GM18526 (cell line): ENCODE results near the gene RHOBTB1.

Experiments
- POLR2A ChIP-seq: IDR thresholded peaks from 3 replicates; pipeline ENCODE4 v1.6.1; 2011; ENCODE audit not compliant: insufficient read length; ENCODE audit errors: extremely low read depth

RHOBTB1 gene

DNA sequence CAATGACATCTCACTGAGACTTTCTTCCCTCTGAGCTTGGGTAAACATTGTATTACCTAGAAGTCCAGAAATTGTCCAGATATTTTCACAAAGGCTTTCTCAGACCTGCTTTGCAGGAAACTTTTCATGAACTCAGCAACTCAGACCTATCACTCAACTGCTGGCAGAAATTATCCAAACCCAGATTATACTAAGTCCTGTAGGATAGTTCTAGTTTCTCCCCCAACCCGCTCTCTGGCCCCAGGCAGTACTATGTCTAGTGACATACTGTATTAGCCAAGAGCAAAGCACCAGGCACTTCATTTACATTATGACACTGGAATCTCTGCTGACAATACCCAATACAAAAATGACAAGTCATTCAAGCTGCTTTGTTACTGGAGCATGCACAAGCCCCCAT, 75.0 kb downstream of the RHOBTB1 start:
- TF ChIP-seq POLR2A, result no peak

DNA sequence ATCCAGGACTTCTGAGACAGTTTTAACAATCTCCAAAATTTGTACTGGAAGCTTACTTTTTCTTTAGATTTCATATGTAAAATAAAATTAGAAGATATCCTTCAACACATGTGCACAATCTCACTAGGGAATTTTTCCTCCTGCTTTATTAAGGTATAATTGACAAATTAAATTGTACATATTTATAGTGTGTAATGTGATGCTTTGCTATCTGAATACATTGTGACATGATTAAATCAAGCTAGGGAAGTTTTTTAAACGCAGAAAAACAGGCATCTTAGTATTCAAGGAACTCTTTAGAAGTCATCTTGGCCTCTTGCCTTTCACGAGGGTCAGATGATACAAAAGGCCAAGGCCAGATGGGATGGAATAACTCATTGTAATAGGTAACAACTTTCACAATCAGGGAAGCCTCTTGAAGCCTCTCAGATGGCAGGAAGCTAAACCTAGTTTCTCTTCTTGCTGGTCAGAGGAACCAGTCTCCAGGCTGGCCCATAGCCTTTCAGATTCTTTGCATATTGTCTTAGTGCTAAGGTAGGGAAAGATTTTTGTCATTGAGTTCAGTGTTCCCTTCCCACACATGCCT, 78.7 kb downstream of the RHOBTB1 start:
- TF ChIP-seq POLR2A, result no peak

DNA sequence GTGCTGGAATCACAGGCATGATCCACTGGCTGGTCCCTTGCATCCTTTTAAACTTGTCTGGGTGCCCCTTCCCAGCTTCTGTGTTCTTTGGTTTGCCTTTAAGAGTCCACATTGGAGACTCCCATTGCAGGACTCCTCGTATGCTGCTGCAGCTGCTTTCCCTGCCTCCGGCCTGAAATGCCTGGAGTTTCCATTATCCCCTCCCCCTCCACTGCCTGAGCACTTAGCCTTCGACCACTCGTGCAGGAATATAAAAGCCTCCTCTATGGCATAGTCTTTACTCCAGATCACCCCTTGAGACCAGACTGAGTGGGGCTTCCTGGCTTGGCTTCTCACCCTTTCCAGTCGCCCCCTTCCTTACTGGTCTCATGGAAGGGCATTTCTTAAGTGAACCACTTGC, 80.2 kb downstream of the RHOBTB1 start:
- TF ChIP-seq POLR2A, result no peak

- no peak for TF ChIP-seq POLR2A
Observed at GRCh38 chr10:60862517-60862916, 81.5 kb downstream of the RHOBTB1 start.

GRCh38 chr10:60856405-60856804, 87.6 kb downstream of the RHOBTB1 start:
- TF ChIP-seq POLR2A, result no peak

GRCh38 chr10:60853637-60854036, 90.3 kb downstream of the RHOBTB1 start:
- no peak for TF ChIP-seq POLR2A

GRCh38 chr10:60853107-60853506, 90.9 kb downstream of the RHOBTB1 start:
- TF ChIP-seq POLR2A, result no peak

GRCh38 chr10:60849740-60850139, 94.2 kb downstream of the RHOBTB1 start:
- TF ChIP-seq POLR2A, result no peak

DNA sequence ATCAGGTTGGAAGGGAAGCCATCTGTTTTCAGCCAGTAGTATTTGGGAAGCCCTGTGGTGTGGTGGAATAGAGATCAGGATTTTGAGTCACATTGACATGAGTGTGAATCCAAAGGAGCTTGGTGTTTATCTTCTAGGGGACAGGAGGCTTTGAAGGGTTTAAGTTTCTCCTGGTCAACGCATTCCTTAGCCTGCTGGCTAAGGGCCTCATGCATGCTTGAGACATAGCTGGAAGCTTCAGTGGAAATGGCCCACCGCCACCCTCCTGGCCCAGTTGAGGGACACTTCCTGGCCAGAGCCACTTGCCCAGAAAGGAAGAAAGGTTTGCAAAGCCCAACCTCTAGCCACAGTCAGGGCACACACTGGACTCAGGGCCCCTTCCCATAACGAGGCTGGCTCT, 94.8 kb downstream of the RHOBTB1 start:
- no peak for TF ChIP-seq POLR2A

DNA sequence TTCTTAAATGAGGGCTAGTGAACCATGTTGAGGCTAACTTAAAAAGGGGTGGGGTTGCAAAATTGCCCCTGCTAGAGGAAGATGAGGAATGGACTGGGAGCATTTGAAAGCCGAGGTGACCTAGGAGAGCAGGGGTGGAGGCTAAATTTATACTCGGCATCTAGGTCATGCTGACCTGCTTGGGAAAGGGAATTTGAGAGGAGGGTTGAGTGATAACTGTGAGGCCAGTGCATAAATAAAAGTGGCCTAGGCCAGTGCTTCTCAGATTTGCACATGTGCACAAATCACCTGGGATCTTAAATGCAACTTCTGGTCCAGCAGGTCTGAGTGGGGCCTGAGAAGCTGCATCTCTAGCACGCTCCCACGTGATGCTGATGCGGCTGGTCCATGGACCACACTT, 95.3 kb downstream of the RHOBTB1 start:
- TF ChIP-seq POLR2A, result no peak

GRCh38 chr10:60848126-60848525, 95.9 kb downstream of the RHOBTB1 start:
- no peak for TF ChIP-seq POLR2A

DNA sequence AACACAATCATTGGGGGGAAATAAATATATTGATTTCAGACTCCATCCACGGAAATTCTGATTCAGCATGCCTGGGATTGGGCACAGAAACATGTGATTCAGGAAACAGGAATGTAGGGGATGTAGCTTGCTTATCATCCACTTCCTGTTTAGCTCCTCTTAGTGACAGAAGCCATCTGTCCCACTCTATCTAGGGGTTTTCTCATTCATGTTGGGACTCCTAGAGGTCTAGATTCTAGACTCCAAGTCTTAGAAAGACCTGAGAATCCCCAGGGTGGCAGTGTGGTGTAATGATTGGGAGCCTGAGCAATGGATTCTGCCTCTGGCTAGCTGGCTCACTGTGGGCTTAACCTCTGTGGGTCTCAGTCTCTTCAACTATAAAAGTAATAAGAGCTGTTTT, 97.8 kb downstream of the RHOBTB1 start:
- TF ChIP-seq POLR2A, result no peak

- no peak for TF ChIP-seq POLR2A
Observed at GRCh38 chr10:60845038-60845437, 98.9 kb downstream of the RHOBTB1 start.

DNA sequence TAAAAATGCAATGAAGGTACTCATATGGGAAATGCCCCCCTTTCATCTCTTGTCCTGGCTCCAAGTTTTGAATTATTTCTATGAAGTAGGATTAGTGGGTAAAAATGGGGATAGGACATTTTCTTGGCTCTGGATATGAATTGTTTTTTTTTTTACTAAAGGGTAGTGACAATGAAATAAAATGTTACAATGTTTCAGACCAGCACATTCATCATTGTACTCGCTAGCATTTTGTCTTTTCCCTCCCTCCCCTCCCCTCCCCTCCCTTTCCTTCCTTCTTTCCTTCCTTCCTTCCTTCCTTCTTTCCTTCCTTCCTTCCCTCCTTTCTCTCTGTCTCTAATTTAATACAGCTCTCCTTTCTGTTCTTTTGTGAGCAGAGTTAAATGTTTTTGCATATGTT, 101.3 kb downstream of the RHOBTB1 start:
- no peak for TF ChIP-seq POLR2A

DNA sequence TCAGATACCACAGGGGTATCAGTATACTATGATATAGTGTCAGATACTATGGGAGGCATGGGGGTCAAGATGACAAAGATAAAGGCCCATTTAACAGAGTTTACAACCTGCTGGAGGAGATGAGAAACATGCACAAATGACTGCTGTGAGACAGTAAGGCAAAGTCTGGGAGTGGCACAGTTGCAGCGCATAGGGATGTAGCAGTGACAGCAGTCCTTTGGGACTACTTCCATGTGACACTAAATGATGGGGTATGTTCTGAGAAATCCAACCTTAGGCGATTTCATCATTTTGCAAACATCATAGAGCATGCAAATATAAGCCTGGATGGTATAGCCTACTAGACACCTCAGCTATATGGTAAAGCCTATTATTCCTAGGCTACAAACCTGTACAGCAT, 108.9 kb downstream of the RHOBTB1 start:
- no peak for TF ChIP-seq POLR2A

DNA sequence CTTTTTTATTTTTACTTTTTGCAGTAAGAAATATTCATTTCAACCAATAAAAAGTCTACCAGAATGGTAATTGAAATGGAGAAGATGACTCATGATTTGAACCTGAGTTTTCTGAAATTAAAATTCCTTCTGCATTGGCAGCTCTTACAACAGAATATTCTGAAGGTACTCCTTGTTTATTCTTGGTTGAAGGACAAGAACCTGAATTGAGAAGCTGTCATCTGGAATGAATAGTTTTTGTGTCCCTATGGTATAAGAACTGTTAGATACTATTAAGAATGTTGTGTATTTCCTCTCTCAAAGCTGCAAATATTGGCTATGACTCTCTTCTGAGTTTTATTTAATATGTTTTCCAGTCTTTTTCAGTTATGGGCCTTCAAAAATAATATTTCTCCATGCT, 109.6 kb downstream of the RHOBTB1 start:
- TF ChIP-seq POLR2A, result no peak

DNA sequence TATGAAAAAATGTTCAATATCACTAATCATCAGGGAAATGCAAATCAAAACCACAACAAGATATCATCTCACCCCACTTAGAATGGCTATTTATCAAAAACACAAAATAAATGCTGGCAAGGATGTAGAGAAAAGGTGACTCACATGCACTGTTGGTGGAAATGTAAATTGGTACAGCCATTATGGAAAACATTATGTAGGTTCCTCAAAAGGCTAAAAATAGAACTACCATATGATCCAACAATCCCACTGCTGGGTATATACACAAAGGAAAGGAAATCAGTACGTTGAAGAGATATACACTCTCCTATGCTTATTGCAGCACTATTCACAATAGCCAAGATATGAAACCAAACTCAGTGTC, 115.5 kb downstream of the RHOBTB1 start:
- no peak for TF ChIP-seq POLR2A

- TF ChIP-seq POLR2A, result no peak
Observed at GRCh38 chr10:60827791-60828488, 116.0 kb downstream of the RHOBTB1 start.

DNA sequence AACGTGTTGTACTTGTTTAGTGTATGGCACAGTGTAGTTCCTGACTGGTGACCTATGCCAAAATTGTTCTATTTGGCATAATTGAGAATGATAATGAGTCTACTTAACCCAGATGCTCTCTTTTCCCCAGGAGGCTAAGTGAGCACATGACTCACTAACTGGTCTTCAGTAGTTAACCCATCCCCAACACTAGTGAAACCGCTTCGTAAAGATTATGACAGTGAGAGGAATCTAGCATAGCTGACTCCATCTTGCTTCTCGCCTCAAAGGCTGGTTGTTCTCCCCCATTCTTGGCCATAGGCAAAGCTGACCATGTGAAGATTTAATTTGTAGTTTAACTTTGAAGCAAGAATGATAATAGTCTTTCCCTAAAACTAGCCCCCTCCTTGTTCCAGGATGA, 118.5 kb downstream of the RHOBTB1 start:
- TF ChIP-seq POLR2A, result no peak
